ENCODE measurements around the gene SYNGR3.

- TF ChIP-seq CTCF (IDR thresholded peaks at IDR 0.05), result no peak
- no peak for TF ChIP-seq POLR2A (IDR thresholded peaks at IDR 0.05)
Observed at GRCh38 chr16:1973461-1974156, 16.2 kb upstream of the SYNGR3 start.

Measured in esophagus squamous epithelium (tissue), 4 donors.